Transverse colon (tissue), 3 donors: ENCODE results near the gene NSD2.

Experiments used
- EP300 ChIP-seq: sonication (generic); formaldehyde crosslinking; IDR thresholded peaks from one replicate; pipeline ENCODE4 v1.6.1; 2017; ENCODE audit warnings: antibody characterized with exemption, low read depth
- POLR2A ChIP-seq: fragments of 450-650 bp; IDR thresholded peaks from one replicate; pipeline ENCODE4 v1.6.1; 2016; ENCODE audit warnings: antibody characterized with exemption, mild to moderate bottlenecking, moderate library complexity
- TF ChIP-seq, protein P1 (sequence below), 5 experiments: fragments of 200-600 bp in 3 of 5; fragments of 450-650 bp in 2 of 5; sonication (generic) in 3 of 5; IDR thresholded peaks; 1 replicate in 2 of 5; 2 replicates in 3 of 5; pipeline ENCODE4 v1.5.1; 2016 to 2017; ENCODE audit warnings: antibody characterized with exemption in 5 of 5, inconsistent platforms in 3 of 5, mild to moderate bottlenecking in 2 of 5, moderate library complexity in 1 of 5

DNA sequence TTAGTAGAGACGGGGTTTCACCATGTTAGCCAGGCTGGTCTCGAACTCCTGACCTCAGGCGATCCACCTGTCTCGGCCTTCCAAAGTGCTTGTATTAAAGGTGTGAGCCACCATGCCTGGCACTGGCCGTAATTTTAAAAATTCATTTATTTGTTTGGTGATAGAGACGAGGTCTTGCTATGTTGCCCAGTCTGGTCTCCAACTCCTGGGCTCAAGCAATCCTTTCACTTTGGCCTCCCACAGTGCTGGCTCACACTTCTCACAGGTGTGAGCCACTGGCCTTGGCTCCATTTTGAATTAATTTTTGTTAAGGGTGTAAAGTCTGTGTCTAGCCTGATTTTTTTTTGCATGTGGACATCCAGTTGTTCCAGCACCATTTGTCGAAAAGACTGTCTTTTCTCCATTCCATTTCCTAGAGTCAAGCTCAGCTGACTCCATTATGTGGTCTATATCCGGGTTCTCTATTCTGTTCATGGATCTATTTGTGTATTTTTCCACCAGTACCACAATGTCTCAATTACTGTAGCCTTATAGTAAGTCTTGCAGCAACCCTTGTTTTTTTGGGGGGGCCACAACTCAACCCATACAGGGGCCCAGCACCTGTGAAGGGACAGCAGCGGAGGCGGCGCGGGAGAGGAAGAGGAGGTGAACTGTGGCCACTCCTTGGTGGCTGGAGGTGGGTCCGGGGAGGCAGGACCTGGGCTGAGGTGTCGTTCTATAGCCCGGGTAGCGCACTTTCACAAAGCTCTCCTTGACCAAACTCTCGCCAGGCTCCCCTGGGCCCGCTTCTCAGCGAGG, 1.5 kb upstream of the NSD2 start:
- TF ChIP-seq POLR2A (no peak), EP300 (no peak)
- TF ChIP-seq, protein P1, sequence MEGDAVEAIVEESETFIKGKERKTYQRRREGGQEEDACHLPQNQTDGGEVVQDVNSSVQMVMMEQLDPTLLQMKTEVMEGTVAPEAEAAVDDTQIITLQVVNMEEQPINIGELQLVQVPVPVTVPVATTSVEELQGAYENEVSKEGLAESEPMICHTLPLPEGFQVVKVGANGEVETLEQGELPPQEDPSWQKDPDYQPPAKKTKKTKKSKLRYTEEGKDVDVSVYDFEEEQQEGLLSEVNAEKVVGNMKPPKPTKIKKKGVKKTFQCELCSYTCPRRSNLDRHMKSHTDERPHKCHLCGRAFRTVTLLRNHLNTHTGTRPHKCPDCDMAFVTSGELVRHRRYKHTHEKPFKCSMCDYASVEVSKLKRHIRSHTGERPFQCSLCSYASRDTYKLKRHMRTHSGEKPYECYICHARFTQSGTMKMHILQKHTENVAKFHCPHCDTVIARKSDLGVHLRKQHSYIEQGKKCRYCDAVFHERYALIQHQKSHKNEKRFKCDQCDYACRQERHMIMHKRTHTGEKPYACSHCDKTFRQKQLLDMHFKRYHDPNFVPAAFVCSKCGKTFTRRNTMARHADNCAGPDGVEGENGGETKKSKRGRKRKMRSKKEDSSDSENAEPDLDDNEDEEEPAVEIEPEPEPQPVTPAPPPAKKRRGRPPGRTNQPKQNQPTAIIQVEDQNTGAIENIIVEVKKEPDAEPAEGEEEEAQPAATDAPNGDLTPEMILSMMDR (IDR thresholded peaks at IDR 0.05) = no peak
